Measurements from ENCODE around the gene UGT1A9. TPM values are rescaled to one million over a fixed set of nuclear protein-coding genes. Genes with fewer than 3 reads are reported as not detected.
"Not testable (repeated sequence)": the region's sequence is repeated elsewhere in the genome, so short reads cannot be mapped to it uniquely, and the experiment has no call there.

Gene UGT1A9
- total and polyA plus RNA-seq, 9 donors: not detected

DNA sequence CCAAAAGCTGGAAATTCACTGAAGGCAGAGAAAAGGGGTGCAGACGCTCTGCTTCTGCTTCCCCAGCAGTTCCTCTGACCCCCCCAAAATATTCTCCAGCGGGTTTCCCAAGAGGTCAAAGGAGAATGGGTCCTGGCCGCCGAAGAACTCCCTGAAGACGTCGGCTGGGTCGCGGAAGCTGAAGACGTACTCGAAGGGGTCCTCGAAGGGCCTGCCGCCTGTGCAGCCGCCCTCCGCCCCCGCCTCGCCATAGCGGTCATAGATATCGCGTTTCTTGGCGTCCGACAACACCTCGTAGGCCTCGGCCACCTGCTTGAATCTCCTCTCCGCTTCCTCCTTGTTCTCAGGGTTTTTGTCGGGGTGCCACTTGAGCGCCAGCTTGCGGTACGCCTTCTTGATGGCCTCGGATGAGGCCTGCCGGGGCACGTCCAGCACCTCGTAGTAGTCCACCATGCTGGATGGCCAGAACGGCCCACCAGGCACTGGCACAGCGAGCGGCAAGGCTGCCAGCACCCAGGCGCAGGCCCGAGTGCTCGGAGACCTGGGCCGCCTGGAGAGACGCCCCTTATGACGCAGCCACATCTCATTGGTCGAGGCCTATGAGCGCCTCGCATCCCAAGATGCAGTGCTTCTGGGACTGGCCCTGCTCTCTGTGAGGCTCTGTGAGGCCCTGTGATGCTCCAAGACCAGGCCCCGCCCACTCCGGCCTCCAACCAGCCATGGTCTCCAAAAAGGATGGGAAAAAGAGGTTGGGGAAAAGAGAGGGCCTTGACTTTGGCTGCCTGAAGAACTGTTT is 72.0 kb downstream of the UGT1A9 start:
- H3K4me1 ChIP-seq (ENCODE audit: control insufficient read depth, insufficient read depth, low read length): no peaks in the 10 kb centered on the region
- WGBS (ENCODE audit: insufficient coverage): 93% methylated on average over 38 of the region's 46 CpGs
- no peak for DNase-seq
- no peak overlapping the region for H3K4me3 ChIP-seq (ENCODE audit: low read length)
- no peak overlapping the region for H3K27ac ChIP-seq (ENCODE audit: low read length)
- H3K27me3 ChIP-seq (ENCODE audit: control insufficient read depth, insufficient read depth, low read length): no peaks in the 10 kb centered on the region
- H3K9me3 ChIP-seq (replicated peaks; ENCODE audit: control insufficient read depth, low read depth, low read length): no peaks in the 10 kb centered on the region
- H3K36me3 ChIP-seq (ENCODE audit: control insufficient read depth, insufficient read depth, low read length): no peaks in the 10 kb centered on the region

DNA sequence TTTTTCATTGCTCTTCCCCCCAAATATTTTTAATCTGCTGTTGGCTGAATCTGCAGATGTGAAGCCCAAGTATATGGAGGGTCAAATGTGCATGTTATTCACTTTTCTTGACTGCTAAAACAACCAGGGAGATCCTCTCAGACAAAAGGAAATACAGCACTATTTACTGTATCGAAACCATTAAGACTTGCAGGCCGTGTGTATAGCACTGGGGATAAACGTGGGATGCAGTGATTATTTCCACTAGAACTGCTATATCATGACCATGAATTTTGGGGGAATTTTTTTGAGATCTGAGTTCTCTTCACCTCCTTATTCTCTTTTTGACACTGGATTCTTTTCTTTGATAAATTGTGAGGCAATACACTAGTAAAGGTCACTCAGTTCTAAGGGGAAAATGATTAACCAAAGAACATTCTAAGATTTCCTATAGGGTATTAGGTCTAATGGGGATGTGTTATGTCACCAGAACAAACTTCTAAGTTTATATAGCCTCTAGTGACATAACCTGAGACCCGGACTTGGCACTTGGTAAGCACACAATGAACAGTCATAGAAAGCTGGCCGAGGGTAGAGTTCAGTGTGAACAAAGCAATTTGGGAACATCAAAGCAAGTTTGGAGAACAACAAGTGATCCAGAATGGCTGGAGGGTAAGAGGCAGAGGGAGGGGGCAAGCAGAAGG is 73.5 kb downstream of the UGT1A9 start:
- Histone ChIP-seq H3K27me3 (ENCODE audit: control insufficient read depth, insufficient read depth, low read length) (no peaks in the 10 kb centered on the region), H3K36me3 (ENCODE audit: control insufficient read depth, insufficient read depth, low read length) (no peaks in the 10 kb centered on the region), H3K4me1 (ENCODE audit: control insufficient read depth, insufficient read depth, low read length) (no peaks in the 10 kb centered on the region), H3K4me3 (ENCODE audit: low read length) (no peak overlapping the region), H3K9me3 (replicated peaks; ENCODE audit: control insufficient read depth, low read depth, low read length) (no peaks in the 10 kb centered on the region), H3K27ac (ENCODE audit: low read length) (no peak overlapping the region)
- WGBS (ENCODE audit: insufficient coverage): 52% methylated on average over 2 of the region's 5 CpGs
- DNase-seq: no peak

- not testable (repeated sequence) for H3K27me3 ChIP-seq (ENCODE audit: control insufficient read depth, insufficient read depth, low read length); H3K9me3 ChIP-seq (replicated peaks; ENCODE audit: control insufficient read depth, low read depth, low read length); DNase-seq; H3K27ac ChIP-seq (ENCODE audit: low read length); H3K4me3 ChIP-seq (ENCODE audit: low read length); H3K36me3 ChIP-seq (ENCODE audit: control insufficient read depth, insufficient read depth, low read length); H3K4me1 ChIP-seq (ENCODE audit: control insufficient read depth, insufficient read depth, low read length)
- WGBS (ENCODE audit: insufficient coverage): 50% methylated on average over 1 of the region's 2 CpGs
These were observed 74.1 kb downstream of the UGT1A9 start for GRCh38 chr2:233745838-233746237.

- Histone ChIP-seq H3K9me3 (replicated peaks; ENCODE audit: control insufficient read depth, low read depth, low read length) (no peaks in the 10 kb centered on the region), H3K4me1 (ENCODE audit: control insufficient read depth, insufficient read depth, low read length) (no peaks in the 10 kb centered on the region), H3K36me3 (ENCODE audit: control insufficient read depth, insufficient read depth, low read length) (no peaks in the 10 kb centered on the region), H3K4me3 (ENCODE audit: low read length) (no peak overlapping the region), H3K27me3 (ENCODE audit: control insufficient read depth, insufficient read depth, low read length) (no peaks in the 10 kb centered on the region), H3K27ac (ENCODE audit: low read length) (no peak overlapping the region)
- DNase-seq: no peak
- 82% methylated on average over 9 of the region's 10 CpGs for whole genome bisulfite sequencing (ENCODE audit: insufficient coverage)
These were observed 75.0 kb downstream of the UGT1A9 start for GRCh38 chr2:233746475-233747282.

GRCh38 chr2:233747283-233747544 is 75.5 kb downstream of the UGT1A9 start:
- 100% methylated on average over 1 of the region's 6 CpGs for whole genome bisulfite sequencing (ENCODE audit: insufficient coverage)
- no peaks in the 10 kb centered on the region for H3K36me3 ChIP-seq (ENCODE audit: control insufficient read depth, insufficient read depth, low read length)

GRCh38 chr2:233750689-233751088 is 79.0 kb downstream of the UGT1A9 start:
- not testable (repeated sequence) for H3K27me3 ChIP-seq (ENCODE audit: control insufficient read depth, insufficient read depth, low read length); H3K36me3 ChIP-seq (ENCODE audit: control insufficient read depth, insufficient read depth, low read length); H3K4me1 ChIP-seq (ENCODE audit: control insufficient read depth, insufficient read depth, low read length); DNase-seq; H3K9me3 ChIP-seq (replicated peaks; ENCODE audit: control insufficient read depth, low read depth, low read length); H3K4me3 ChIP-seq (ENCODE audit: low read length); H3K27ac ChIP-seq (ENCODE audit: low read length)
- whole genome bisulfite sequencing (ENCODE audit: insufficient coverage): 92% methylated on average over 2 of the region's 2 CpGs

More at GRCh38 chr2:233747283-233747544, 75.5 kb downstream of the UGT1A9 start:
- Histone ChIP-seq H3K4me1 (ENCODE audit: control insufficient read depth, insufficient read depth, low read length) (no peaks in the 10 kb centered on the region), H3K9me3 (replicated peaks; ENCODE audit: control insufficient read depth, low read depth, low read length) (no peaks in the 10 kb centered on the region), H3K27me3 (ENCODE audit: control insufficient read depth, insufficient read depth, low read length) (no peaks in the 10 kb centered on the region), H3K4me3 (ENCODE audit: low read length) (no peak overlapping the region), H3K27ac (ENCODE audit: low read length) (no peak overlapping the region)
- no peak for DNase-seq

DNA sequence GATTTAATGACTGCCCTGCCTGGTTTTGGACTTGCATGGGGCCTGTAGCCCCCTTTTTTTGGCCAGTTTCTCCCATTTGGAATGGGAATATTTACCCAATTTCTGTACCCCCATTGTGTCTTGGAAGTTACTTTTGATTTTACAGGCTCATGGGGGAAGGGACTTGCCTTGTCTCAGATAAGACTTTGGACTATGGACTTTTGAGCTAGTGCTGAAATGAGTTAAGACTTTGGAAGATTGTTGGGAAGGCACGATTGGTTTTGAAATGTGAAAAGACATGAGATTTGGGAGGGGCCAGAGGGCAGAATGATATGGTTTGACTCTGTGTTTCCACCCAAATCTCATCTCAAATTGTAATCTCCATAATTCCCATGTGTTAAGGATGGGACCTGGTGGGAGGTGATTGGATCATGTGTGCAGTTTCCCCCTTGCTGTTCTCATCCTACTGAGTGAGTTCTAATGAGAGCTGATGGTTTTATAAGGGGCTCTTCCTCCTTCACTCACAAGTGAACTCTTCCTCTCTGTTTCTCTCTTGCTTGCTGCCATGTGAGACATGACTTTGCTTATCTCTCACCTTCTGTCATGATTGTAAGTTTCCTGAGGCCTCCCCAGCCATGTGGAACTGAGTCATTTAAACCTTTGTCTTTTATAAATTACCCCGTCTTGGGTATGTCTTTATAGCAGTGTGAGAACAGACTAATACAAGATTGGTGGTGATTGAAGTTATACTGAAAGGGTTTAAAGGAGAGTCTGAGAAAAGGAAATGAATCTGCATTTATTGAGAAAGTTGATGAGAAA is 79.7 kb downstream of the UGT1A9 start:
- H3K27me3 ChIP-seq (ENCODE audit: control insufficient read depth, insufficient read depth, low read length); H3K9me3 ChIP-seq (replicated peaks; ENCODE audit: control insufficient read depth, low read depth, low read length); H3K4me3 ChIP-seq (ENCODE audit: low read length); H3K4me1 ChIP-seq (ENCODE audit: control insufficient read depth, insufficient read depth, low read length); H3K36me3 ChIP-seq (ENCODE audit: control insufficient read depth, insufficient read depth, low read length); H3K27ac ChIP-seq (ENCODE audit: low read length); DNase-seq: not testable (repeated sequence)
- no CpG with 5 or more reads among the region's 2 CpGs for WGBS (ENCODE audit: insufficient coverage)

DNA sequence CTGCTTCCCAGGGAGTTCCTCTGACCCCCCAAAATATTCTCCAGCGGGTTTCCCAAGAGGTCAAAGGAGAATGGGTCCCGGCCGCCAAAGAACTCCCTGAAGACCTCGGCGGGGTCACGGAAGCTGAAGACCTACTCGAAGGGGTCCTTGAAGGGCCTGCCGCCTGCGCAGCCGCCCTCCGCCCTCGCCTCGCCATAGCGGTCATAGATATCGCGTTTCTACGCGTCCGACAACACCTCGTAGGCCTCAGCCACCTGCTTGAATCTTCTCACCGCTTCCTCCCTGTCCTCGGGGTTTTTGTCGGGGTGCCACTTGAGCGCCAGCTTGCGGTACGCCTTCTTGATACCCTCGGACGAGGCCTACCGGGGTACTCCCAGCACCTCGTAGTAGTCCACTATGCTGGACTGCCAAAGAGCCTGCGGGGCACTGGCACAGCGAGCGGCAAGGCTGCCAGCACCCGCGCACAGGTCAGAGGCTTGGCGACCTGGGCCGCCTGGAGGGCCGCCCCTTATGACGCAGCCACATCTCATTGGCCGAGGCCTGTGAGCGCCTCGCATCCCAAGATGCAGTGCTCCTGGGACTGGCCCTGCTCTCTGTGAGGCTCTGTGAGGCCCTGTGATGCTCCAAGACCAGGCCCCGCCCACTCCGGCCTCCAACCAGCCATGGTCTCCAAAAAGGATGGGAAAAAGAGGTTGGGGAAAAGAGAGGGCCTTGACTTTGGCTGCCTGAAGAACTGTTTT is 83.3 kb downstream of the UGT1A9 start:
- Histone ChIP-seq H3K27ac (ENCODE audit: low read length) (no peak overlapping the region), H3K4me1 (ENCODE audit: control insufficient read depth, insufficient read depth, low read length) (no peaks in the 10 kb centered on the region), H3K27me3 (ENCODE audit: control insufficient read depth, insufficient read depth, low read length) (no peaks in the 10 kb centered on the region), H3K4me3 (ENCODE audit: low read length) (no peak overlapping the region), H3K9me3 (replicated peaks; ENCODE audit: control insufficient read depth, low read depth, low read length) (no peaks in the 10 kb centered on the region), H3K36me3 (ENCODE audit: control insufficient read depth, insufficient read depth, low read length) (no peaks in the 10 kb centered on the region)
- DNase-seq: no peak
- WGBS (ENCODE audit: insufficient coverage): 92% methylated on average over 39 of the region's 44 CpGs

DNA sequence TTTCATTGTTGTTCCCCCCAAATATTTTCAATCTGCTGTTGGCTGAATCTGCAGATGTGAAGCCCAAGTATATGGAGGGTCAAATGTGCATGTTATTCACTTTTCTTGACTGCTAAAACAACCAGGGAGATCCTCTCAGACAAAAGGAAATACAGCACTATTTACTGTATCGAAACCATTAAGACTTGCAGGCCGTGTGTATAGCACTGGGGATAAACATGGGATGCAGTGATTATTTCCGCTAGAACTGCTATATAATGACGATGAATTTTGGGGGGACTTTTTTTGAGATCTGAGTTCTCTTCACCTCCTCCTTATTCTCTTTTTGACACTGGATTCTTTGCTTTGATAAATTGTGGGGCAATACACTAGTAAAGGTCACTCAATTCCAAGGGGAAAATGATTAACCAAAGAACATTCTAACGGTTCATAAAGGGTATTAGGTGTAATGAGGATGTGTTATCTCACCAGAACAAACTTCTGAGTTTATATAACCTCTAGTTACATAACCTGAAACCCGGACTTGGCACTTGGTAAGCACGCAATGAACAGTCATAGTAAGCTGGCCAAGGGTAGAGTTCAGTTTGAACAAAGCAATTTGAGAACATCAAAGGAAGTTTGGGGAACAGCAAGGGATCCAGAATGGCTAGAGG is 84.9 kb downstream of the UGT1A9 start:
- no peaks in the 10 kb centered on the region for H3K9me3 ChIP-seq (replicated peaks; ENCODE audit: control insufficient read depth, low read depth, low read length)
- no peak for DNase-seq
- no peaks in the 10 kb centered on the region for H3K27me3 ChIP-seq (ENCODE audit: control insufficient read depth, insufficient read depth, low read length)
- no peak overlapping the region for H3K27ac ChIP-seq (ENCODE audit: low read length)
- WGBS (ENCODE audit: insufficient coverage): 75% methylated on average over 1 of the region's 7 CpGs
- no peak overlapping the region for H3K4me3 ChIP-seq (ENCODE audit: low read length)
- H3K4me1 ChIP-seq (ENCODE audit: control insufficient read depth, insufficient read depth, low read length): no peaks in the 10 kb centered on the region
- no peaks in the 10 kb centered on the region for H3K36me3 ChIP-seq (ENCODE audit: control insufficient read depth, insufficient read depth, low read length)
